WTC11 (cell line): ENCODE measurements around the gene PLIN4.

Source experiments
- ATF2 ChIP-seq: sonication (generic); formaldehyde crosslinking; IDR thresholded peaks from 2 replicates; pipeline ENCODE4 v1.8.1; 2022; ENCODE audit warnings: low read depth, missing genetic modification reagents, borderline replicate concordance
- CREB1 ChIP-seq: sonication (generic); formaldehyde crosslinking; IDR thresholded peaks from 2 replicates; pipeline ENCODE4 v1.8.0; 2023; ENCODE audit warnings: mild to moderate bottlenecking, missing genetic modification reagents
- HMGXB4 ChIP-seq: sonication (generic); formaldehyde crosslinking; IDR thresholded peaks from 2 replicates; pipeline ENCODE4 v1.8.1; 2023; ENCODE audit warnings: mild to moderate bottlenecking, moderate library complexity, missing genetic modification reagents
- MAX ChIP-seq: sonication (generic); formaldehyde crosslinking; IDR thresholded peaks from 2 replicates; pipeline ENCODE4 v1.8.0; 2022; ENCODE audit warnings: mild to moderate bottlenecking, missing genetic modification reagents
- NFE2L1 ChIP-seq: sonication (generic); formaldehyde crosslinking; IDR thresholded peaks from 2 replicates; pipeline ENCODE4 v1.8.1; 2023; ENCODE audit warnings: missing genetic modification reagents
- NR3C1 ChIP-seq: sonication (generic); formaldehyde crosslinking; conservative IDR thresholded peaks from 2 replicates; pipeline ENCODE4 v1.8.1; 2023; ENCODE audit warnings: low read depth, mild to moderate bottlenecking, missing genetic modification reagents
- RELA ChIP-seq: sonication (generic); formaldehyde crosslinking; IDR thresholded peaks from 2 replicates; pipeline ENCODE4 v1.8.1; 2022; ENCODE audit warnings: missing genetic modification reagents, mild to moderate bottlenecking, borderline replicate concordance
- RORB ChIP-seq: fragments of 250-450 bp; sonication (Bioruptor Pico); IDR thresholded peaks from 2 replicates; pipeline ENCODE4 v1.9.0; 2021; ENCODE audit warnings: mild to moderate bottlenecking
- TEAD4 ChIP-seq: sonication (generic); formaldehyde crosslinking; IDR thresholded peaks from 2 replicates; pipeline ENCODE4 v1.8.0; 2022; ENCODE audit warnings: mild to moderate bottlenecking, missing genetic modification reagents
- ZNF423 ChIP-seq: fragments of 250-450 bp; sonication (Bioruptor Pico); IDR thresholded peaks from 2 replicates; pipeline ENCODE4 v2.1.2; 2022; ENCODE audit warnings: mild to moderate bottlenecking, moderate library complexity
- ZNF671 ChIP-seq: fragments of 250-450 bp; sonication (Bioruptor Pico); IDR thresholded peaks from 2 replicates; pipeline ENCODE4 v1.8.0; 2021; ENCODE audit warnings: mild to moderate bottlenecking
- TF ChIP-seq, protein P1 (sequence below): fragments of 200-600 bp; IDR thresholded peaks from 2 replicates; pipeline ENCODE4 v1.8.0; 2022; ENCODE audit warnings: antibody characterized with exemption

DNA sequence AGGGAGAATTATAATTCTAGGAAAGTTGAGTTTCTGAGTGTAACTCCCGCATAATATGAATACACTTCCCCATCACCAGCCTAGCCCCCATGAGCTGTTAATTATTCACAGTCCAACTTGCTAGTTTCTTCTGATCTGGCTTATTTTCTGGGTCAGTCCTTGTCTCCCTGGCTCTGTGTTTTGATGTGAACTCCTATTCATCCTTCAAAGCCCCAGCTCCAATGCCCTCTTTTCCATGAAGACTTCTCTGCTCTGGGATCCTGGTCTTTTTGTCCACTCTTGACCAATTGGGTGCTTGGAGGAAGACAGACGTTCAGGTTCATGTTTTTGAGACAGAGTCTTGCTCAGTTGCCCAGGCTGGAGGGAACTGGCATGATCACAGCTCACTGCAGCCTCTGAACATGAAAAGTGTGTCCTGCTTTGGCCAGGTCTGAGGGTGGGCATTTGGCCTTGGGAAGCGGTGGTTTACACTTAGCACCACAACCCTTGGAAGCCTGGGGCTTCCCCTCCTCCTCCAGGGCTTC is 20.9 kb upstream of the PLIN4 start:
- TF ChIP-seq, protein P1, sequence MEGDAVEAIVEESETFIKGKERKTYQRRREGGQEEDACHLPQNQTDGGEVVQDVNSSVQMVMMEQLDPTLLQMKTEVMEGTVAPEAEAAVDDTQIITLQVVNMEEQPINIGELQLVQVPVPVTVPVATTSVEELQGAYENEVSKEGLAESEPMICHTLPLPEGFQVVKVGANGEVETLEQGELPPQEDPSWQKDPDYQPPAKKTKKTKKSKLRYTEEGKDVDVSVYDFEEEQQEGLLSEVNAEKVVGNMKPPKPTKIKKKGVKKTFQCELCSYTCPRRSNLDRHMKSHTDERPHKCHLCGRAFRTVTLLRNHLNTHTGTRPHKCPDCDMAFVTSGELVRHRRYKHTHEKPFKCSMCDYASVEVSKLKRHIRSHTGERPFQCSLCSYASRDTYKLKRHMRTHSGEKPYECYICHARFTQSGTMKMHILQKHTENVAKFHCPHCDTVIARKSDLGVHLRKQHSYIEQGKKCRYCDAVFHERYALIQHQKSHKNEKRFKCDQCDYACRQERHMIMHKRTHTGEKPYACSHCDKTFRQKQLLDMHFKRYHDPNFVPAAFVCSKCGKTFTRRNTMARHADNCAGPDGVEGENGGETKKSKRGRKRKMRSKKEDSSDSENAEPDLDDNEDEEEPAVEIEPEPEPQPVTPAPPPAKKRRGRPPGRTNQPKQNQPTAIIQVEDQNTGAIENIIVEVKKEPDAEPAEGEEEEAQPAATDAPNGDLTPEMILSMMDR: no peak
- no peak for TF ChIP-seq RORB (CRISPR knock-in tag)
- no peak for TF ChIP-seq TEAD4 (CRISPR knock-in tag)
- no peak for TF ChIP-seq MAX (CRISPR knock-in tag)
- TF ChIP-seq CREB1 (CRISPR knock-in tag): no peak
- TF ChIP-seq HMGXB4: no peak
- TF ChIP-seq RELA (CRISPR knock-in tag): no peak
- no peak for TF ChIP-seq NFE2L1
- no peak for TF ChIP-seq ATF2 (CRISPR knock-in tag)
- TF ChIP-seq ZNF423: no peak
- TF ChIP-seq ZNF671 (CRISPR knock-in tag): no peak
- no peak for TF ChIP-seq NR3C1
